GM18499 (cell line): ENCODE results near the gene CALM3.
"Not testable (repeated sequence)": the region's sequence is repeated elsewhere in the genome, so short reads cannot be mapped to it uniquely, and the experiment has no call there.

Experiments used
- ATAC-seq: cut with Tn5 transposase; IDR thresholded peaks from one replicate; pipeline ENCODE4 v1.9.1; 2021; ENCODE audit warnings: moderate number of reproducible peaks; ENCODE audit not compliant: insufficient read depth, unreplicated experiment

The CALM3 gene

GRCh38 chr19:46611776-46612175 lies 10.6 kb downstream of the CALM3 start:
- no peak for ATAC-seq

GRCh38 chr19:46613525-46613924 lies 12.4 kb downstream of the CALM3 start:
- no peak for ATAC-seq

GRCh38 chr19:46614114-46614722 lies 13.1 kb downstream of the CALM3 start:
- no peak for ATAC-seq

- ATAC-seq = no peak
Observed at GRCh38 chr19:46615966-46616365, 14.8 kb downstream of the CALM3 start.

- ATAC-seq = no peak
Observed at GRCh38 chr19:46616631-46617322, 15.6 kb downstream of the CALM3 start.

- ATAC-seq = no peak
Observed at GRCh38 chr19:46617601-46618000, 16.5 kb downstream of the CALM3 start.

- no peak for ATAC-seq
Observed at GRCh38 chr19:46618670-46619231, 17.6 kb downstream of the CALM3 start.

GRCh38 chr19:46620267-46620666 lies 19.1 kb downstream of the CALM3 start:
- ATAC-seq = no peak

- ATAC-seq = no peak
Observed at GRCh38 chr19:46620716-46621115, 19.6 kb downstream of the CALM3 start.

GRCh38 chr19:46621191-46622117 lies 20.3 kb downstream of the CALM3 start:
- no peak for ATAC-seq

- no peak for ATAC-seq
Observed at GRCh38 chr19:46622118-46622446, 21.0 kb downstream of the CALM3 start.

- no peak for ATAC-seq
Observed at GRCh38 chr19:46623915-46624502, 22.9 kb downstream of the CALM3 start.

- ATAC-seq = no peak
Observed at GRCh38 chr19:46624958-46625661, 24.0 kb downstream of the CALM3 start, which contains the start of gene PTGIR. Gene PTGIR, minus strand, starts transcription at chr19:46625089. Its CDS starts 864 bp downstream, at chr19:46624225.

- no peak for ATAC-seq
Observed at GRCh38 chr19:46625731-46626130, 24.6 kb downstream of the CALM3 start.

GRCh38 chr19:46626446-46626845 lies 25.3 kb downstream of the CALM3 start:
- ATAC-seq = no peak

GRCh38 chr19:46628970-46629369 lies 27.8 kb downstream of the CALM3 start:
- ATAC-seq = not testable (repeated sequence)

- no peak for ATAC-seq
Observed at GRCh38 chr19:46629546-46630025, 28.5 kb downstream of the CALM3 start.

- ATAC-seq = no peak
Observed at GRCh38 chr19:46630586-46631205, 29.6 kb downstream of the CALM3 start.

GRCh38 chr19:46631481-46631880 lies 30.4 kb downstream of the CALM3 start:
- ATAC-seq = no peak
